OCI-LY1 (cell line): ENCODE data around the gene INPP4A.

Source experiments
- H2AFZ ChIP-seq: fragments of 200-600 bp; sonication (generic), shearing (Covaris generic); 2 replicates; pipeline ENCODE4 v1.6.0; 2014; ENCODE audit warnings: antibody characterized with exemption, mild to moderate bottlenecking, low read length
- H3F3A ChIP-seq: fragments of 200-600 bp; sonication (generic), shearing (Covaris generic); 2 replicates; pipeline ENCODE4 v1.6.0; 2014; ENCODE audit warnings: mild to moderate bottlenecking, antibody characterized with exemption, low read length, moderate library complexity; ENCODE audit not compliant: insufficient read depth
- H3K27ac ChIP-seq: fragments of 200-600 bp; sonication (generic); 2 replicates; pipeline ENCODE4 v1.5.1; 2014; ENCODE audit warnings: low read length, mixed run types, mild to moderate bottlenecking, low read depth; ENCODE audit not compliant: poor library complexity, severe bottlenecking
- H3K27me3 ChIP-seq: fragments of 200-600 bp; sonication (generic); 2 replicates; pipeline ENCODE4 v1.6.0; 2014; ENCODE audit warnings: antibody characterized with exemption, mild to moderate bottlenecking, low read length, moderate library complexity; ENCODE audit not compliant: insufficient read depth
- H3K36me3 ChIP-seq: fragments of 200-600 bp; sonication (generic); 2 replicates; pipeline ENCODE4 v1.6.1; 2014; ENCODE audit warnings: mild to moderate bottlenecking, antibody characterized with exemption, low read length, moderate library complexity, mixed read lengths; ENCODE audit not compliant: insufficient read depth
- H3K4me1 ChIP-seq: fragments of 200-600 bp; sonication (generic); 2 replicates; pipeline ENCODE4 v1.5.1; 2014; ENCODE audit warnings: mild to moderate bottlenecking, low read length, moderate library complexity; ENCODE audit not compliant: insufficient read depth, severe bottlenecking
- H3K4me2 ChIP-seq: fragments of 200-600 bp; sonication (generic), shearing (Covaris generic); 2 replicates; pipeline ENCODE4 v1.6.1; 2014; ENCODE audit warnings: low read length
- H3K4me3 ChIP-seq: fragments of 200-600 bp; sonication (generic); 2 replicates; pipeline ENCODE4 v1.5.1; 2014; ENCODE audit warnings: low read length, low read depth, mild to moderate bottlenecking, mixed read lengths; ENCODE audit not compliant: poor library complexity, severe bottlenecking
- H3K79me2 ChIP-seq: fragments of 200-600 bp; shearing (Covaris generic); 2 replicates; pipeline ENCODE4 v1.6.1; 2016; ENCODE audit warnings: mixed run types, low read length, mixed read lengths; ENCODE audit not compliant: insufficient read depth
- H3K9ac ChIP-seq: fragments of 200-600 bp; sonication (generic), shearing (Covaris generic); 2 replicates; pipeline ENCODE4 v1.6.1; 2014; ENCODE audit warnings: mild to moderate bottlenecking, low read length, mixed read lengths
- H3K9me2 ChIP-seq: fragments of 200-600 bp; sonication (generic), shearing (Covaris generic); 2 replicates; pipeline ENCODE4 v1.6.1; 2014; ENCODE audit warnings: low read depth, mild to moderate bottlenecking, low read length, mixed read lengths
- H3K9me3 ChIP-seq: fragments of 200-600 bp; shearing (Covaris generic); 2 replicates; pipeline ENCODE4 v1.6.1; 2014; ENCODE audit warnings: low read length, mixed read lengths
- H4K20me1 ChIP-seq: fragments of 200-600 bp; sonication (generic), shearing (Covaris generic); 2 replicates; pipeline ENCODE4 v1.6.0; 2016; ENCODE audit warnings: mild to moderate bottlenecking, low read length; ENCODE audit not compliant: insufficient read depth
- CTCF ChIP-seq: fragments of 200-600 bp; sonication (generic), shearing (Covaris generic); IDR thresholded peaks from 2 replicates; pipeline ENCODE4 v1.5.1; 2017; ENCODE audit warnings: mild to moderate bottlenecking, antibody characterized with exemption, low read length, moderate library complexity, mixed read lengths
- EZH2 ChIP-seq: fragments of 200-600 bp; sonication (generic), shearing (Covaris generic); IDR thresholded peaks from 2 replicates; pipeline ENCODE4 v1.8.0; 2017; ENCODE audit warnings: borderline replicate concordance, mixed run types, mild to moderate bottlenecking, antibody characterized with exemption, low read length, moderate library complexity, mixed read lengths

Gene INPP4A

GRCh38 chr2:98507891-98508708, 63.4 kb downstream of the INPP4A start:
- Histone ChIP-seq H3K4me2 (no peak overlapping the region), H3K79me2 (no peaks in the 10 kb centered on the region), H3K36me3 (no peaks in the 10 kb centered on the region; the same call in 1 of the 2 replicates), H4K20me1 (no peaks in the 10 kb centered on the region), H3K27ac (no peak overlapping the region), H2AFZ (no peak overlapping the region), H3F3A (no peaks in the 10 kb centered on the region), H3K9me3 (no peaks in the 10 kb centered on the region), H3K9ac (no peak overlapping the region), H3K4me1 (no peaks in the 10 kb centered on the region), H3K27me3 (no peaks in the 10 kb centered on the region), H3K4me3 (no peak overlapping the region), H3K9me2 (no peaks in the 10 kb centered on the region)
- TF ChIP-seq EZH2 = no peak
- no peak for TF ChIP-seq CTCF

- H3K4me2 ChIP-seq = no peak overlapping the region
- H3K27ac ChIP-seq = no peak overlapping the region
- no peaks in the 10 kb centered on the region for H3K79me2 ChIP-seq
- TF ChIP-seq CTCF (no peak), EZH2 (no peak)
- no peaks in the 10 kb centered on the region for H4K20me1 ChIP-seq
- no peak overlapping the region for H2AFZ ChIP-seq
- no peaks in the 10 kb centered on the region for H3K9me3 ChIP-seq
- no peaks in the 10 kb centered on the region for H3K9me2 ChIP-seq
- H3K9ac ChIP-seq = no peak overlapping the region
- no peaks in the 10 kb centered on the region for H3K27me3 ChIP-seq
- H3F3A ChIP-seq = no peaks in the 10 kb centered on the region
- no peaks in the 10 kb centered on the region; the same call in 1 of the 2 replicates for H3K36me3 ChIP-seq
- no peaks in the 10 kb centered on the region for H3K4me1 ChIP-seq
- H3K4me3 ChIP-seq = no peak overlapping the region
These were observed 64.0 kb downstream of the INPP4A start for GRCh38 chr2:98508709-98509066.

GRCh38 chr2:98509542-98510321, 65.1 kb downstream of the INPP4A start:
- Histone ChIP-seq H3F3A (no peaks in the 10 kb centered on the region), H3K36me3 (no peaks in the 10 kb centered on the region; the same call in 1 of the 2 replicates), H4K20me1 (no peaks in the 10 kb centered on the region), H3K27ac (no peak overlapping the region), H3K4me3 (no peak overlapping the region), H3K4me1 (no peaks in the 10 kb centered on the region), H3K79me2 (no peaks in the 10 kb centered on the region), H3K27me3 (no peaks in the 10 kb centered on the region), H3K9me3 (no peaks in the 10 kb centered on the region), H3K4me2 (no peak overlapping the region), H3K9ac (no peak overlapping the region), H2AFZ (no peak overlapping the region), H3K9me2 (no peaks in the 10 kb centered on the region)
- no peak for TF ChIP-seq EZH2
- no peak for TF ChIP-seq CTCF
